NCI-H2196 (cell line): ENCODE measurements around the gene SLC24A5.

Source experiments
- DNase-seq: peaks from one replicate; lab custom pipeline; 2025; ENCODE audit not compliant: unreplicated experiment; lab: John Stamatoyannopoulos, UW

SLC24A5 gene

GRCh38 chr15:48185529-48185928 lies 64.7 kb downstream of the SLC24A5 start:
- DNase-seq, result no peak

GRCh38 chr15:48186271-48186670 lies 65.5 kb downstream of the SLC24A5 start:
- no peak for DNase-seq

GRCh38 chr15:48190932-48191573 lies 70.3 kb downstream of the SLC24A5 start:
- DNase-seq, result no peak

- DNase-seq, result peak; percentile 44
These were observed 70.9 kb downstream of the SLC24A5 start, which contains the start of gene CTXN2 for GRCh38 chr15:48191574-48192225. CTXN2 (plus strand) TSS chr15:48191665; CDS start chr15:48201301, 9,636 bp downstream.
